SKM-1 treated with dmso at 0.1 percent for 144 hours (cell line): ENCODE data around the gene CCN2.
"Not testable (repeated sequence)": the region's sequence is repeated elsewhere in the genome, so short reads cannot be mapped to it uniquely, and the experiment has no call there.

Experiments
- DNase-seq: peaks from one replicate; lab custom pipeline; 2025; ENCODE audit not compliant: unreplicated experiment; lab: John Stamatoyannopoulos, UW

The CCN2 gene

GRCh38 chr6:131946404-131946991, 4.7 kb downstream of the CCN2 start:
- no peak for DNase-seq

GRCh38 chr6:131945971-131946370, 5.2 kb downstream of the CCN2 start:
- no peak for DNase-seq

GRCh38 chr6:131937703-131938631, 13.2 kb downstream of the CCN2 start:
- DNase-seq = no peak

- no peak for DNase-seq
Measured at GRCh38 chr6:131937226-131937625, 13.9 kb downstream of the CCN2 start.

GRCh38 chr6:131936156-131936555, 15.0 kb downstream of the CCN2 start:
- peak; percentile 33 for DNase-seq

- no peak for DNase-seq
Measured at GRCh38 chr6:131931063-131931750, 20.0 kb downstream of the CCN2 start.

- DNase-seq = no peak
Measured at GRCh38 chr6:131929976-131930375, 21.2 kb downstream of the CCN2 start.

- no peak for DNase-seq
Measured at GRCh38 chr6:131929264-131929663, 21.9 kb downstream of the CCN2 start.

- DNase-seq = peak; percentile 11
Measured at GRCh38 chr6:131924881-131925474, 26.2 kb downstream of the CCN2 start.

- peak; percentile 34 for DNase-seq
Measured at GRCh38 chr6:131923356-131923755, 27.8 kb downstream of the CCN2 start.

- DNase-seq = no peak
Measured at GRCh38 chr6:131920656-131921055, 30.5 kb downstream of the CCN2 start.

- DNase-seq = no peak
Measured at GRCh38 chr6:131918650-131919355, 32.4 kb downstream of the CCN2 start.

- no peak for DNase-seq
Measured at GRCh38 chr6:131917763-131918649, 33.2 kb downstream of the CCN2 start.

- DNase-seq = no peak
Measured at GRCh38 chr6:131917318-131917717, 33.9 kb downstream of the CCN2 start.

GRCh38 chr6:131916847-131917246, 34.3 kb downstream of the CCN2 start:
- no peak for DNase-seq

- not testable (repeated sequence) for DNase-seq
Measured at GRCh38 chr6:131916091-131916796, 34.9 kb downstream of the CCN2 start.

GRCh38 chr6:131914967-131915751, 36.0 kb downstream of the CCN2 start:
- DNase-seq = peak; percentile 33

- DNase-seq = no peak
Measured at GRCh38 chr6:131914234-131914633, 36.9 kb downstream of the CCN2 start.
